ENCODE measurements around the gene ADRB2. TPM values are rescaled to one million over a fixed set of nuclear protein-coding genes. Genes with fewer than 3 reads are reported as not detected.

Gene ADRB2
- total RNA-seq, 1 experiment from 2014 or later: 0.26 TPM

DNA sequence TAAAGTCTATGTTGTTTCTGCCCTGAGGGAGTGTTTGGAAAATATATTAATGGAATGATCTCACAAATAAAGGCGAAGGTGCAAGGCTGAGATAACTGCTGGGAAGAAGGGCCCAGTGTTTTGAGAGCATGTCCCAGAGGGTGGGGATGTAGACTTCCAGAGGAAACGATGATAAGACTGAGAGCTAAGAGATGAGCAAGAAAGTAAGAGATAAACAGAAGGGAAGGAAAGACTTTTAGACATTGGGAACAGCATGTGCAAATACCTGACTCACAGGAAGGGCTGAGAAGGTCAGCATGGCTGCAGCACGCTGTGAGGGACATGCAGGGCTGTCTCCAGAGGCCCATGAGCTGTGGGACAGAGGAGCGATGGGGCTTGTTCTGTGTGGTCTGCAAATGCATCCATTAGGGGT, 19.9 kb upstream of the ADRB2 start:
- Histone ChIP-seq H4K91ac (ENCODE audit: insufficient read length, low read depth, low read length) (no peak overlapping the region), H3K56ac (ENCODE audit: insufficient read length, low read depth, low read length) (no peak overlapping the region), H2BK5ac (ENCODE audit: insufficient read length, low read length) (no peak overlapping the region), H3K27ac (ENCODE audit: insufficient read length, low read depth, low read length) (no peak overlapping the region), H3K9ac (ENCODE audit: extremely low read depth, insufficient read length, low read length) (no peak overlapping the region), H2AK5ac (ENCODE audit: insufficient read length, low read length) (no peak overlapping the region), H3K14ac (ENCODE audit: insufficient read depth, low read length) (no peak overlapping the region), H3T11ph (ENCODE audit: low read length) (no peak overlapping the region), H3K23ac (ENCODE audit: insufficient read length, low read depth, low read length) (no peak overlapping the region), H3K4me1 (ENCODE audit: insufficient read depth, low read length) (no peaks in the 10 kb centered on the region; the same call in 1 of the 2 replicates), H3K79me1 (ENCODE audit: insufficient read depth, low read depth, low read length, poor library complexity, severe bottlenecking) (no peaks in the 10 kb centered on the region), H3K79me2 (ENCODE audit: insufficient read depth, low read length) (no peaks in the 10 kb centered on the region), H2BK15ac (ENCODE audit: low read depth, low read length) (no peak overlapping the region), H4K5ac (ENCODE audit: insufficient read length, low read depth, low read length) (no peak overlapping the region), H3K18ac (ENCODE audit: insufficient read length, low read depth, low read length) (no peak overlapping the region), H3K4ac (ENCODE audit: low read depth, low read length) (no peak overlapping the region), H4K20me1 (ENCODE audit: control insufficient read depth, insufficient read depth, insufficient read length) (no peaks in the 10 kb centered on the region), H2BK12ac (ENCODE audit: insufficient read length, low read depth, low read length) (no peak overlapping the region), H3K27me3 (ENCODE audit: insufficient read depth, low read length) (no peaks in the 10 kb centered on the region), H2AFZ (ENCODE audit: low read length) (no peak overlapping the region), H4K8ac (replicated peaks; ENCODE audit: insufficient read length, low read depth, low read length) (no peak overlapping the region), H3K23me2 (ENCODE audit: insufficient read length, low read depth, low read length, poor library complexity, severe bottlenecking) (no peaks in the 10 kb centered on the region), H2BK120ac (ENCODE audit: low read depth, low read length, poor library complexity, severe bottlenecking) (no peak overlapping the region), H3K9me3 (ENCODE audit: control insufficient read depth, low read depth, low read length) (no peaks in the 10 kb centered on the region), H3K4me2 (ENCODE audit: insufficient read depth, insufficient read length, low read length) (no peak overlapping the region), H2BK20ac (ENCODE audit: low read depth, low read length, poor library complexity, severe bottlenecking) (no peak overlapping the region)
- TF ChIP-seq, protein P1, sequence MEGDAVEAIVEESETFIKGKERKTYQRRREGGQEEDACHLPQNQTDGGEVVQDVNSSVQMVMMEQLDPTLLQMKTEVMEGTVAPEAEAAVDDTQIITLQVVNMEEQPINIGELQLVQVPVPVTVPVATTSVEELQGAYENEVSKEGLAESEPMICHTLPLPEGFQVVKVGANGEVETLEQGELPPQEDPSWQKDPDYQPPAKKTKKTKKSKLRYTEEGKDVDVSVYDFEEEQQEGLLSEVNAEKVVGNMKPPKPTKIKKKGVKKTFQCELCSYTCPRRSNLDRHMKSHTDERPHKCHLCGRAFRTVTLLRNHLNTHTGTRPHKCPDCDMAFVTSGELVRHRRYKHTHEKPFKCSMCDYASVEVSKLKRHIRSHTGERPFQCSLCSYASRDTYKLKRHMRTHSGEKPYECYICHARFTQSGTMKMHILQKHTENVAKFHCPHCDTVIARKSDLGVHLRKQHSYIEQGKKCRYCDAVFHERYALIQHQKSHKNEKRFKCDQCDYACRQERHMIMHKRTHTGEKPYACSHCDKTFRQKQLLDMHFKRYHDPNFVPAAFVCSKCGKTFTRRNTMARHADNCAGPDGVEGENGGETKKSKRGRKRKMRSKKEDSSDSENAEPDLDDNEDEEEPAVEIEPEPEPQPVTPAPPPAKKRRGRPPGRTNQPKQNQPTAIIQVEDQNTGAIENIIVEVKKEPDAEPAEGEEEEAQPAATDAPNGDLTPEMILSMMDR (conservative IDR thresholded peaks at IDR 0.05): no peak
- Mint-ChIP-seq H3K4me1 (peaks cover 7% of the 10 kb centered on the region in 2 experiments; a peak in 3 of 4 replicates), H3K36me3 (ENCODE audit: insufficient read depth in 1 of 3, low read depth in 3 of 3) (no peaks in the 10 kb centered on the region; a peak in 1 of 7 replicates), H3K27ac (no peak overlapping the region), H3K9me3 (no peaks in the 10 kb centered on the region), H3K4me3 (no peak overlapping the region), H3K27me3 (ENCODE audit: low read depth) (no peaks in the 10 kb centered on the region)
- WGBS (ENCODE audit: extremely low coverage, insufficient read length, low lambda C conversion rate): no CpG with 5 or more reads among the region's 4 CpGs
- DNase-seq: no peak

All from H9 (cell line).